NCI-H1694 (cell line): ENCODE data around the gene KCNQ1.

Experiments used
- DNase-seq: peaks from one replicate; lab custom pipeline; 2025; lab: John Stamatoyannopoulos, UW

The KCNQ1 gene

DNA sequence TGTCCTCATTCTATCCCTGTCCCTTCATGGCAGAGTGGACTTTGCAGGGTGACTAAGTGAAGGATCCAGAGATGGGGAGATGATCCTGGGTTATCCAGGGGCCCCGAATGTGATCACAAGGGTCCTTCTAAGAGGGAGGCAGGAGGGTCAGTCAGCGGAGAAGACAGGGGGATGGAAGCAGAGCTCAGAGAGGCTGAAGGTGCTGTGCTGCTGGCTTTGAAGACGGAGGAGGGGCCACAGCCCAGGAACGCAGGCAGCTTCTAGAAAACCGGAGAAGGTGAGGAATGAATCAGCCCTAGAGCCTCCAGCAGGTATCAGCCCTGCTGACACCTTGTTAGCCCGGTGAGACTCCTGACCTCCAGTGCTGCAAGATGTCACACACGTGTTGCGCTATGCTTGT, 377.1 kb downstream of the KCNQ1 start:
- DNase-seq = no peak

DNA sequence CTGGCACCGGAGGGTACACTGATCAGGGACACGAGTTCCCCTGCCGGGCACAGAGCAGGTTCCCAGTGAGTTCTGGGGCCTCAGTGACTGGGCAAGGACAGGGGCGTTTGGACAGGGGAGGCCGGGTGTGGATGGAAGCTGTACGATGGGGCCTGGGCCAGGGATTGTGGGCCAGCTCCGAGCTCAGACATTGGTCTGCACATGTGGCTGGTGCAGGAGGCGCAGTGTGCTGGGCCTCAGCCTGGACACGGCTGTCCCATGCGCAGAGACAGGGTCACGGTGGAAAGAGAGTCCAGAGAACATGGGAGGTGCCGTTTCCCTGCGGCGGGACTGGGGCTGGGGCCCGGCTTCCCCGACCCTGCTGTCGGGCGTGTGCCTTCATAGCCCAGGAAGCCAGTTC, 380.0 kb downstream of the KCNQ1 start:
- no peak for DNase-seq

DNA sequence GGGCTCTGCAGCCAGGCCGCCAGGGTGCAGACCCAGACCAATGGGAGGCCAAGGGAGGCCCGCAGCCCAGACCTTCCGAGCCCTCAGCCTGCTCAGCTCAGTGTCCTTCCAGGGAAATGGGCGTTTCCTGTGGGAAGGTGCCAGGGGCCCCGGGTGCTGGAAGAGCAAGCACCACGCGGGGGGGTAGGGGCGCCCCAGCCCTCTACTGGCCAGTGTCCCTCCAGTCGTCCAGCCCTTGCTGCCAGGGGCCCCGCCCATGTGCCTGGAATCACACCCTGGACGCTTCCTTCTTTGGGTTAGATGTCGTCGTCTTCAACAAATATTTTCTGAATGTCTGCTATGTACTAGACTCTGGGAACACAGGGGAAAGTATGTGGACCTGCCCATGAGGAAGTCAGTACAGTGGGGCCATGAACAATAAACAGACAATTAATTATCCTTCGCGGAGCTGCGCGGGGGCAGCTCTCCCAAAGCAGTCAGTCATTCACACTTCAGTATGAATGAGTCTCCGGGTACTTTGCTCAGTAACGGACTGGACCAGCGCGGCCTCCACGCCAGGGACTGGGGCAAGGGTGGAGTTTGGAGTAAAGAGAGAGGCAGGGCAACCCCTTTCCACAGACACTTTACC, 380.6 kb downstream of the KCNQ1 start:
- no peak for DNase-seq

DNA sequence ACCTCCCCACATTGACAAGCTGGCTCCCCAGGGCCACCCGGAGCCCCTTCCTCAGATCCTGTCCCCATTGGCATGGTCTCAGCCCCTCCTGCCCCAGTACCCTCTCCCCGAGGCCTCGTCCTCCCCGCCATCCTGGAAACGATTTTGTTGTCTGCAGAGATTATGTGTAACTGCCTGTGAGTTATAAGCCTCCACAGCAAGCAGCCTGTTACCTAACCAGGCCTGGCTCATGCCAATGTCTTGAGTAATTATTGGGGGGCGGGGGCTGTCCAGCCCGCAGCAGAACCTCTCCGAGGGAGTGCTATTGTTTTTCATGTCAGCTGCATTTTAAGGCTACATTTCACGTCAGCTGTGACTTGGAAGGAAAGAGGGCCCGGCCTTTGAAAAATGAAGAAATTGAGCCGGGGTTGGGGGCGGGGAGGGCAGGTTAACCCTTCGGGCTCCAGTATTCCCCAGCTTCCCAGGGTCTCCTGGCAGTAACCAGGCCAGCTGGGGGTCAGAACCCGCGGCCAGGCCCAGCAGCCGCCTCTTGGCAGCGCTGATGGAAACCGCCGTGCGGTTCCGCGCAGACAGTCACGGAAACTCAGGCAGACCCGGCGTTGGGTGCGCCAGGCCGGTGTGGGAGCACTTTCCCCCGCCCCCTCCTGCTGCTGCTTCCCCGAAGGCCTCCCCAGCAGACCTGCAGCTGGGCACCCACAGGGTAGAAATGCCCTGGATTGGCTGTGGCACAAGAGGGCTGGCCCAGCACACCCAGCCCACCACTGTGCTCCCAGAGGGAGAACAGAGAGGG, 381.3 kb downstream of the KCNQ1 start:
- DNase-seq = no peak

DNA sequence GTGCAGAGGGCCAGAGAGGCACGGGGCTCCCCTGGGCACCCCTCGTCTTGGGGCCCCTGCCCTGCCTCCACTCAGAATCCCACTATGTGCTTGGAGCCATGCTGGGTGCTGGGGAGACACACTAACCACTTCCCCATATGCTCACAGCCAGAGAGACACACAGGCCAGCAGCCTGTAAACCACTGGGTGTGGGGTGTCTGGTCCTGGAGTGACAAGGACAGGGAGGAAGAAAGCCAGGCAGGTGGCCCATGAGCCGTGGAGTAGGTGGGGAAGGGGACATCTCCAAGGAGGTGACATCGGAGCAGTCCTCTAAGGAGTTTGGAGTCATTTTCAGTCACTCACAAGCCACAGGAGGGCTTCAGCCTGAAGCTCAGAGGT, 381.9 kb downstream of the KCNQ1 start:
- DNase-seq = no peak

DNA sequence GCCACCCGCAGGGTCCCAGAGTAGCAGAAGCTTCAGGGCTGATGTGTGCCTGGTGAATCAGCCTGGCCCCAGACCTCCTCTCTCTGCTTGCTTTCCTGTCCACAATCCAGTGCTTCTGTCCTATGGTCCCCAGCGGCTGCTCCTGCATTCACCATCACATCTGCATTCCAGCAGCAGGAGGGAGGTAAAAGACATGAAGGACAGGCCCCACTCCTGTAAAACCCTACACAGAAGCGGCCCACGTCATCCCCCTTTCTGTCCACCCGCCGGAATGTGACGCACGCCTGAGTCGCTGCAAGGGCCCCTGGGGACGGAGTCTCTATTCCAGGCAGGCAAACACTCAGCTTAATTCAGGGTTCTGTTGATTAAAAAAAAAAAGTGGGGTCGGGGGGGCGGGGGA, 382.4 kb downstream of the KCNQ1 start:
- no peak for DNase-seq

DNA sequence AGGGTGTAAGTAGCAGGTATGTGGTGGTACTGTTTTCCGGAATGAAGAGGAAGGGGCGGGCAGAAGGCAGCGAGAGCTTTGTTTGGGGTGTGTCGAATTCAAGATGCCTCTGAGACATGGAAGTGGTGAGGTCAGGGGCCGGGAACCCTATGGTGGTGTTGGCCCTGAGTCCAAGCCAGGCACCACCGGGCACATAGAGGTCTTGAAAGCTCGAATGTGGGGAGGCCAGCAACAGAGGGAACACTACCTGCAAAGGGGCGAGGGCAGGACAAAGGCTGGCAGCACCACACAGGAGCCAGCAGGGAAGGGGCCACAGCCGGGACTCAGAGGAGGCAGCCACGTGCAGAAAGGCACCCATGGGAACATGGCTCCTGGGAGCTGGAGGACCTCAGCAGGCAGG, 383.0 kb downstream of the KCNQ1 start:
- no peak for DNase-seq

DNA sequence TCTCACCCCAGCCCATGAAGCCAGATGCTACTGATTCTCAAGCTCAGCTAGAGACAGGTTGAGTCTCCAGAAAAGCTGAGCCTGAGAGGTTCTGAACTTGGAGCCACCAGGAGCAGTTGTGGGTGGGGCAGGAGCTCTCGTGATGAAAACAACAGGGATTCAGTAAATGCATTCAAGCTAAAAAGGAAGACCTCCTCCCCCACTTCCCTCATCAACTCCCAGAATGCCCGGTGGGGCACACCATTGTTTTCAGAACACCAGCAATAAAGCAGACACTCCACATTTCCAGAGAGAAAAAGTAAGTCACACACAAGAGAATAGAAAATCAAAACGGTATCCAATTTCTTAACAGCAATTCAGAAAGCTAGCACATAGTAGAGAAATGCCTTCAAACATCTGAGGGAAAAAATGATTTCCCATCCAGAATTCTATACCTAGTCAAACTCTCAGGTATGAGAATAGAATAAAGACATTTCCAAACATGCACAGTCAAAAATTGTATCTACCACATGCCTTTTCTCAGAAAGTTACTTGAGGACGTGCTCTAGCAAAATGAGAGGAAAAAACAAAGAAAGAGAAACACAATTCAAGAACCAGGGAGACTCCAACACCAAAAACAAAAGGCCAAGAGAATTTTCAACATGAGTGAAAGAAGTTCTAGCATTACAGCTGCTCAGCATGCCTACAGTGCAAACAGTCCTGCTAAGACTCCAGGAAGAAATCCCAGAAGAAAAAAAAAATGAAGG, 383.9 kb downstream of the KCNQ1 start:
- no peak for DNase-seq

DNA sequence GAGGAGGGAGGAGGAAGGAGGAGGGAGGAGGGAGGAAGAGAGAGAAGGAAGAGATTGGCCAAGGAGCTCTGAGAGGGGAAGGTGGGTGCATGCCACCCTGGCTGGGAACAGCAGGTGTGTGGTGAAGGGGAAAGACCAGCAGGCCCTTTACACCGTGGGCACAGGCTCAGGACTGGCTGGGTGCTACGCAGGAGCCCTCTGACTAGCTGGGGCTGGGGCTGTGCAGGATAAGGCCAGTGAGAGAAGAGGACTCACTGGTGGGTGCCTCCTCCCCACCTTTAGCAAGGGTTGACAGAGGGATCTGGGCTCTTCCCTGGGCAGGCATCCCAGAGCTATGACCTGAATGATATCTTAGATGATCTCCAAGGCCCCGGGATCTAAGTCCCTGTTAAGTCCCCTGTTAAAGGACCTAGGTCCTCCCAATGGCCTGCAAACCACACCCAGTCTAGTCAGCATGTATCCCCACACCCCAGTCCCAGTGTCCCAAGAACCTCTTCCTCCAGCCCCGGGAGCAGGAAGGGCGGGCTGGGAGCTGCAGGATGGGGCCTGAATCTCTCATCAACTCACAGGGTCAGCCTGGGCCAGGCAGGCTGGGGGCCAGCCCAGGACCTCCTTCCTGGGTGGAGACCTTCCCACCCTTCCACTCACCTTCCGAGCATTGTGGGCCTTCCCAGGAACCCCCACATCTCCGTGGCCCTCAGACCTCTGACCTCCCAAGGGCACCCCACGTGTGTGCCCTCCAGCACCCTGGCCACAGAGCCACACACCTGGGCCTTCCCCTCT, 385.4 kb downstream of the KCNQ1 start:
- no peak for DNase-seq

DNA sequence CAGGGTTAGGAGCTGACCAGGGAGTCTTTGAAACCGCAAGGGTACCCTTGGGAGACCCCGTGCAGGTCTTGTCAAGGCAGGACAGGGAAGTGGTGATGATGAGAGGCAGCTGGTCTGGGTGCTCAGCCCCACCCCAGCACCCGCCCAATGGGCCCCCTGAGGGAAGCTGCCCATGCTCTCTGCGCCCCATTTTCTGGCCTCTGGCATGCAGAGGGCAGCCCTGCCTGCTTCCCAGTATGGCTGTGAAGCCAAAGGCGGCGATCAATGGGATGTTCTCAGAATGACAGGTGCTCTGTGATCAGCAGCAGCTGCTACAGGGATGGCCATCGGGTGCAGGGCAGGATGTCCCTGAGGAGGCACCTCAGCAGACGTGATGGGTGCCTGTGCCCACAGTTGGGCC, 386.1 kb downstream of the KCNQ1 start:
- DNase-seq = no peak

DNA sequence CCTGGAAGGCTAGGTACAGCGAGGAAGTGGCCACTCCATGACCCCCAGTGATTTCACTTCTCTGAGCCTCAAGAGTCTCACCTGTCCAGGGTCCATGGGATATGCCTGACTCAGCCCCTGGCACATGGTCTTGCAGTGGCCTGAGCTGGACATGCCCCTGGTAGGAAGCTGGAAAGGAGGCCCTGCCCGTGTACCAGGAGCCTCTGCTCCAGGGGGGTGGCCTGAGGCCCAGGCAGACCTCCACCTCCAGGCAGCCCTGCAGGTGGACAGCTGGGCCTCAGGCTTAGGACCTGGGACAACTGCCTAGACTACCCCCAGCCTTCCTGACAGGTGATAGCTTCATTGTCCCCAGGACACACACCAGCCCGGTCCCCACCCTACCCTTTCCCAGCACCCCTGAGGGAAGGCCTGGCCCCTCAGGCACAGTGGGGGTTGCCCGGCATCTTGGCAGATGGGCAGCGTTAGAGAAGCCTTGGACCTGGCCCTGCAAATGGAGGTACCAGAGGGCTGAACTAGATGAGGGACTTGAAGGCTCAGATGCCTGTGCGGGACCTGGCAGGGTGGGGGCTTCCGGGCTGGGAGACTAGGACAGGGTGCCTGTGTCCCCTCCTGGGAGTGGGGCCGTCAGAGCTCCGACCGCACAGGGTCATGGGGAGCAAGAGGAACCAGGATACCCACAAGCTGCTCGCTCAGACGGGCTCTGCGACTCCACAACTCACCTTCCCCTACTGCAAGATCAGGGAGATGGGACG, 387.1 kb downstream of the KCNQ1 start:
- no peak for DNase-seq

DNA sequence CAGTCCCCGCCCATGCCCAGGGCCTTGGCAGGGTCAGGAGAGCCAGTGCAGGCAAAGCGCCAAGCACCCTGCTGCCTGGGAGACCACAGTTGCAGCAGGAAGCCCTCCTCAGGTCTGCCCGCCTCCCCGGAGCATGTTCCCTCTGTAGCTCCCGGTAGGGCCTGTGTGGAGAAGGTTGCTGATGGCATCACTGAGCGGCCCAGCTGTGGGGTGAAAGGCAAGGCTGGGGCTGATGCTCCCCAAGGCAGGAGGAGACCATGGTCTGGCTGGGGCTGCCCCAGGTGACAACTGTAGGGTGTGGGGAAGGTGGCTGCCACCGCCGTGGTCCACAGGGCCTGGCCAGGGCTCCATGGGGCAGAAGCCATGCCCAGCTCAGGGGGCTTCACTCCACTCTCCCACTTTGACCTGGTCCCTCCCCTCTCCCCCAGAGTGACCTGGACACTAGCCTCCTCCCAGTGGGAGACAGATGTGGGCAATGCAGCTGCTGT, 387.8 kb downstream of the KCNQ1 start:
- DNase-seq = no peak

DNA sequence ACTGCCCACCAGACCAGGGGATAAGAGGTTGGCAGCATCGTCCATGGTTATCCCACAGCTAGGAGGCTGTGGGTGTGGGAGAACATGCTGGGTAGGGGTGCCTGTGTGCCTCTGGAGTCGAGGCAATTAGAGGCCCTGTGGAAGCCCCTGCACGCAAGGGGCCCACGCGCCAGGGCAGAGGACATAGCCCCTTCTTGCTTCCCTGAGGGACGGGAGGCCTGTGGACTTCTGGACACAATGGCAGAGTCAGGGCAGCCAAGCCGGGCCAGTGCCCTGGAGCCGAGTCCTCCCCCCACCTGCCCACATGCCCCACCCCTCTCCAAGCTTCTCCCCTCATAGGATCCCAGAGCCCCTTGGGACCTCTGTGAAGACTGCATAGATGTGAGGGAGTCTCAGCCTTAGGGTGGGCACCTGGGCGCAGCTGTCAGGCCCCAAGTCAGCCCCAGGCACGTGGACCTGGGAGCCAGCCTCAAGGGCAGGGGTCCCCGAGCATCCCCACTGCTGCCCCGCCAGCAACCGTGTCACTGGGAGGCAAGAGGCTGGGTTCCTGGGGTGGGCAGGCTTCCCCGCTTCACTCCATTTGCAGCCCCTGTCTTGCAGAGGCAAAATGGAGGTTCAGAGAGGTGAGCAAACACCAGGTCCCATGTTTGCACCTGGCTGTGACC, 388.4 kb downstream of the KCNQ1 start:
- DNase-seq = no peak

DNA sequence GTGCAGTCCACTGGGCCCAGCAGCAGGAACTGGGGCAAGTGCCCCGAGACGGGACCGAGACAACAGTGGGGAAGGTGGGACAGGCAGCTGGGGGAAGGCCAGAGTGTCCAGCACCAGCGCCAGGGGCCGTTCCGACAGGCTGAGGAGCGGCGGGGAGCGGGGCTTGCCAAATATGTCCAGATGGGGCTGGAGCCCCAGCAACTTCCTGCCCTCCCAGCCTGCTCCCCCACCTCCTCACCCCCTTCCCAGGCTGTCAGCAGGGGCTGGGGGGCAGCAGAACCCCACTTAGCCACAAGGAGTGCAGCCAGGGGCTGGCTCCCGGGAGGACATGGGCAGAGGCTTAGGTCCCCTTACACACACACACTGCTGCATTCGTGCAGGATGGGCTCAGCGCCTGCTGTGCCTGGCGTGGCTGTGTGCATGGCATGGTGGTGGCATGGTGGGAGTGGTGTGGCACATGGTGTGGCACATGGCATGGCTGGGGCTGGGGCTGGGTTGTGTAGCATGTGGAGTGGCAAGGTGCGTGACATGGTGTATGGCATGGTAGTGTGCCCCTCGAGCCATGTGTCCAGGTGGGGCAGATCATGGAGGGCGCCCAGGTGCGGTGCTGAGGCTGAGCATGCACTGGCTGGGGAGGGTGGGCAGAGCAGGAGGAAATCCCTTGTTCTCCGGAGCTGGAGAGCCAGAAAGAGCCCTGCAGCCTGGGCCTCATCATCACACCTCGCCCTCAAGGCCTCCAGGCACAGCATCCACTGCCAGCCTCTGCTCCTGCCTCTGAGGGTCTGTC, 389.1 kb downstream of the KCNQ1 start:
- DNase-seq = no peak

DNA sequence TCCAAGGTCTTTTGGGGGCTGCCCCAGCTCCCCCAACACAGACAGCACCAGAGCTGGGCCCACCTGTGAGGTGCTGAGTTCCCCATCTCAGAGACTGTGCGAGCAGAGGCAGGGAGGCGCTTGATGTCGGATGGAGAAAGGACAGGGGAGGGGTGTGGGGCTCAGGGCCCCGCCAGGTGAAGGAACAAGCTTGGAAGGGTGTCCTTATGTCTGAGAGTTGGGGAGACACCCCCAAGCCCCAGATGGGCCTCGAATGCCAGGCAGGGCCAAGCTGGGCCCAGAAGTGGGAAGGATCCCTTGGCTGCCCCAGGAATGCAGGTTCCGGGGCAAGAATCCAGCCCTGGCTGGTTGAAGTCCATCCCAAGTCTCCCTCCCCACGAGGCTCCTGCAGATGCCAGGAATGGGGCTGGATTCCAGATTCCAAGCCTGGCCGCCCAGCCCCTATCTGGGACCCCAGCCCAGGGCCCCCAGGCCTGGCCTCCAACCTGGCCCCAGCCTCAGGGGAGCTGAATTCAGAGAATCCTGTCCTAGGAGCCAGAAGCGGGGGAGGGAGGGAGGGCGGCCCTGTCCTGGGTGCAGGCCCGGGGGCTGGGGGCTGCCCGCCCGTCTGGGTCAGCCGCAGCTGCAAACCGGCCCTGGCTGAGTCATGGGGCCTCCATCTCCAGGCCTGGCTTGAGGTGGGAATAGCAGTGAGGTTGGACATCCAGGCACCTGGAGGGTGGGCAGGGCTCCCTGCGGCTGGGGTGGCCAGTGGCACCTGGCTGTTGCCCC, 389.9 kb downstream of the KCNQ1 start:
- no peak for DNase-seq

DNA sequence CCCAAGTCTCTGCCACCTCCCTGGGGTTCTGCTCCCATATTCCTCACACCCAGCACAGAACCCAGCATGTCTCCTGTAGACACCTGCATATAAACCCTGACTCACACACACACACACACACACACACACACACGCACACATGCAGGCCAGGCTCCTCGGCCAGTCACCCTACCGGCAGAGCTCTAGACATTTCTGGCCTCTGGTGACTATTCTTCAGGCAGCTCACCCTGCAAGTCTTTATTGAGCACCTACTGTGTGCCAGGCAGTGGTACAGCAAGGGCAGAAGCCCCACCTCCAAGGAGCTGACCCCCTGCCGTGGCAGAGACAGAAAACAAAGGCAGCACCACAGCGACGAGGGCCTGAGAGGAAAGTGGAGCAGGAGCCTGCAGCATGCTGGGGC, 390.5 kb downstream of the KCNQ1 start:
- DNase-seq = no peak

DNA sequence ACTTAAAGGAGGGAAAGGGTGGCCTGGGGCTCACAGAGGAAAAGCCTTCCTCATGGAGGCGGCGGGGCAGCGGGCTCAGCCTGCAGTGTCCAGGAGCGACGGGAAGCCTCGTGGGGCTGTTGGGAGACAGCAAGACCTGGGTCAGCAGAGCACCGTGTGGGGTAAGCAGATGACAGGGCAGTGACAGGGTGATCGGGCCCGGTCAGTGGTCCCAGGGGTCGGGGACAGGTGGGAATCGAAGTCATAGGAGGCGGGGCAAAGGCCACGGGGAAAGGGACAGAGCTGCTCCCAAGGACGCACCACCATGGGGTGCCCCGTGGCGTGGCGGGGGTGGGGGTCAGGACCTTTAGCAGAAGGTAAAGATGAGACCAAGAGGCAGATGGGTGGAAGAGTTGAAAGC, 390.9 kb downstream of the KCNQ1 start:
- no peak for DNase-seq

DNA sequence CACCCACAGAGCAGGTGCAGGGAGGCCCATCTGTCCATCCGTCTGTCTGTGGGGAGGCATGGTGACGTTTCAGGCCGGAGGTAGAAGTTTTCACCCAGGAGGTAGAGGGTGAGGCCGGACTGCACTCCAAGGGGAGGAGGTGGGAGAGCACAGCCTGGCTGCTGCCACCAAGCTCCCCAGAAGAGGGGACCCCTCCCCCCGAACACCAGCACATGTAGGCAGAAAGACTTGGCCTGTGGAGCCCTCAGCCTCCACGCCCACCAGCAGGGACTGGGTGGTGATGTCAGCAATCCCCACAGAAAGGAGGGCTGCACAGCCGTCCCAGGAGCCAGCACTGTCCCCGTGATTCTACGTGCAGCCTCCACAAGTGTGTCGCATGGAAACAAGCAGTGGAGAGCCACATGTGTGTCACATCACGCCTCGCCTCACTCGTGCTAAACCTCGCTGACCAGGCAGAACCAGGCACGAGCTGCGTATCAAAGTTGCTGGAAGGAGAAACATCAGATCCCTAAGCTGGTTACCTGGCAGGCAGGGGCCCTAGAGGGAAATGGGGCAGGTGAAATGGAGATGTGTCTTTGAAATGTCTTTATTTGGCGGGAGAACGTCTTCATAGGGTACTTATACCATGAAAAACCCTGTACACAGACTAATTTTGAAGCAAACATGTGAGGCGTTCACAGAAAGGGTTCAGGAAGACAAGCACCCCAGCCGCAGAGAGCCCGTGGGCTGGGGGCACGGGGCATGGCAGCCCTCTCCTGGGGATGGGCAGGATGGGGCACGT, 391.7 kb downstream of the KCNQ1 start:
- no peak for DNase-seq
